HuH-7.5 (cell line): ENCODE results near the gene CAMKK1.
"Not testable (repeated sequence)": the region's sequence is repeated elsewhere in the genome, so short reads cannot be mapped to it uniquely, and the experiment has no call there.

Experiments used
- DNase-seq: peaks from one replicate; pipeline ENCODE4 v3.0.0; 2011; ENCODE audit warnings: low spot score

The CAMKK1 gene

DNA sequence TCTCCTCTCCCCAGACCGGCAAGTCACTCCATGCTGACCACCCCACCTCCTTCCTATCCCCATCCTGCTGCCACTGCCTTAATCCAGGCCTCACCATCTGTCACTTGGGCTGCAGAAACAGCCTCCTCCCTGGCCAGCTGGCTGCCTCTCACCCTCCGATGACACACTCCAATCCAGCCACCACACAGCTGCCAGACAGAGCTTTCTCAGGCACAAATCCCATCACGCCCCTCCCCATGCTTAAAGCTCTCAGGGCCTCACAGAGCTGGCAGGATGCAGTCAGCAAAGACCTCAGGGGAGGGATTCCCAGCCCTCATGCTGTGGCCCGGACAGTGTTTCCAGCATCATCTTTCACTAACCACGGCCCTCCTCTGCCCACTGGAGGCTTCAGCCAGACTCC is 13.7 kb downstream of the CAMKK1 start:
- no peak for DNase-seq

DNA sequence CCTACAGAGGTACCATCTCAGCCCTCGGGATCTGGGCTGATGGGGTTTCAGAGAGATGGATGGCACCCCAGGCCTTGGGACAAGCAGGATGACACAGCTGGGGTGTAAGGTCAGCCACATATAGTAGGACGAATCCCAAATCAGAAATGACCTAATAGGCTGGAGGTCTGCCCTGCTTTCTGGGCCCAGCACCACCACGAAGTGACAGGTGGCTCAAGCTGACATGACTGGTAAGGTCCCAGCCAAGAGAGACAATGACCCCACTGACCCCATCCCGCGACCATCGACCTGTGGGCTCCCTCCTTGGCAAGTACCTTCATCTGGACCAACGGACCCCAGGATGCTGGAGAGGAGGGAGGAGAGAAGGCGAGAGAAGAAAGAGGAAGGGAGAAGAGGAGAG is 15.6 kb downstream of the CAMKK1 start:
- no peak for DNase-seq

DNA sequence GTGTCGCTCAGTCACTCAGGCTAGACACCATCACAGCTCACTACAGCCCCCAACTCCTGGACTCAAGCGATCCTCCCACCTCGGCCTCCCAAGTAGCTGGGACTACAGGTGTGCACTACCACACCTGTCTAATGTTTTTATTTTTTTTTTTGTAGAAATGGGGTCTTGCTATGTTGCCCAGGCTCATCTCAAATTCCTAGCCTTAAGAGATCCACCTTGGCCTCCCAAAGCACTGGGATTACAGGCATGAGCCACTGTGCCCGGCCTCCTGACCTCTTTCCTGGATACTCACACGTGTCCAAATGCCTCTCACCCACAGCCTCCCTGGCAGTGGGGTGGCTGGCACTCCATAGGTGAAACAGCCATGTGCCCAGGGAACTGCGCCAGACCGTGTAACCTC is 17.5 kb downstream of the CAMKK1 start:
- no peak for DNase-seq

DNA sequence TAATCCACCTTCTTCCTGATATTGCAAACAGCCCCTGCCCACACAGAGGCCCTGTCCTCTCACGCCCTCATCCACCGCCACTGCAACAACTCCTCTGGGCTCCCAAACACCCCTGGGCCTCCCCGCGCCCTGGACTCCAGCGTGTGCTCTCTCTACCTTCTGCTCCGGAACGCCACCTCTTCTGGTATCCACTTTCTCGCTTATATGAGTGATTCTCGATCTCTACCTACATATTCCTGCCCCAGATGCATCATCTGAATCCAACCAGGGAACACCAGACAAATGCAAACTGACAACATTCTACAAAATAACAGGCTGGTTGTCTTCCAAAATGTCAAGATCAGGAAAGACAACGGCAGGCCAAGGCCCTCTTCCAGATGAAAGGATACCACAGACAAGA is 19.0 kb downstream of the CAMKK1 start:
- no peak for DNase-seq

GRCh38 chr17:3870871-3871306 is 22.0 kb downstream of the CAMKK1 start:
- no peak for DNase-seq

DNA sequence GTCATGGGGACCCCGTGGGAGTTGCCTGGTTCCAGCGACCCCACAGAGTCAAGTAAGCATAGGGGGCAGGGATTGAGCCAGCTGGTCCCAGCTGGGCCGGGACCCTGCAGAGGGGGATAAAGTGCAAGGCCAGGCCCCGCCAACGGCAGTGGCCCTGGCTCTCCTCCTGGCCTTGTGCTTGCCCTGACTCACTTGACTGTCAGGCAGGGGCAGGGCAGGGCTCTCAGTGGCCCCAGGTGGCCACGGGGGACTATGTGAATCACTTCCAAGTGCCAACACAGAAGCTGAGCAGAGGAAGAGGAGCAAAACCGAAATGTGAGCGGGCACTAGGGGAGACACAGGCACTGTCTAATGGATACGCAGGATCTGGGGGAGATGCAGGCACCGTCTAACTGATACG is 25.2 kb downstream of the CAMKK1 start:
- DNase-seq: no peak

DNA sequence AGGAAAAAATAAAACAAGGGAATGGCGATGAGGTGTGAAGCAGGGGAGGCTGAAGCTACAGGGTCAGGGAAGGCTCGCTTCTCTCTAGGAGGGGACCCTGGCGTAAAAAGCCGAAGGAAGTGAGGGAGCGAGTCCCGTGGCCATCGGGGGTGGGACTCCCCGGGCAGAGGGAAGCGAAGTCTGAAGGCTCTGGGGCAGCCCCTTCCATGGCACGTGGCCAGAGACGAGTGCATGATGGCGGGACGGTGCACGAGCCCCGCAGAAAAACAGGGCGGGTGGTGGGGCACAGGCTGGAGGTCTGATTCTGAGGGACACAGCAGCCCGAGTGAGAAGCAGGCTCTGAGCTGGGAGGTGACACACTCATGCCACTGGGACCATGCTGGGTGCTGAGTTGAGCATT is 25.7 kb downstream of the CAMKK1 start:
- no peak for DNase-seq

DNA sequence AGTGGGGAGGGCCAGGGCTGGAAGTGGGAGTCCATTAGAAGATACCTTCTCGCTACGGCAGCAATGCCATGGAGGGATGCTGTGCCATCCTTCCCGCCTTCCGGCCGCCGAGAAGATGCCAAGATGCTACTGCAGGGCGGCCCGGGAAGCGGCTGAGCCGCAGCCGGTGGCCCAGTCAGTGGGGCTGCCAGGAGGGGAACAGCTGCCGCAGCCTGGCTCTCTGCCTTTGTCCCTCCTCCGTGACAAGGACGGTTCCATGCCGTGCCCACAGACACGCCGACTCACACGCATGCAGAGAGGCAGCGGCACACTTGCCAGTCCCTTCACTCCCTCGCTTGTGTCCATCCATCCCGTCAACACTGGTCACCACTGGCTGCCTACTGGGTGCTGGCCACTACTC is 26.6 kb downstream of the CAMKK1 start:
- DNase-seq: no peak

DNA sequence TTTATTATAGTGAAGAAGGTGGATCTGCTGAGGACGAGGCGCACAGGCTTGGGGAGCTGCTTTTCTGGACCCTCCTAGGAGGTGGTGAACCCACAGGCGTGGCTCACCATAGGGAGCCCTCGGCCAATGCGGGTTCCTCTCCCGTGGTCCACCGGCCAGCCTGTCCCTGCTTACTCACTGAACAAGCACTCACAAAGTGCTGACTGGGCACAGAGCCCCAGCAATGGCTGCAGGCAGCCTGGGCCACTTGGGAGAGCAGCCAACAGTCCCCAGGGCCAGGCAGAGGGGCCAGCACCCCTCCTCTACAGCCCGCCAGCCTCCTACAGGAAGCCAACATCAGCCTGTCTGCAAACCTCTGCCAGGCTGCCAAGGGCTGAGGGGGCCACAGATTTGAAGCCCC is 27.7 kb downstream of the CAMKK1 start:
- DNase-seq: no peak

- DNase-seq: no peak
Observed at GRCh38 chr17:3864534-3864933, 28.3 kb downstream of the CAMKK1 start.

- DNase-seq: no peak
Observed at GRCh38 chr17:3861761-3862681, 30.8 kb downstream of the CAMKK1 start.

- no peak for DNase-seq
Observed at GRCh38 chr17:3860939-3861700, 31.7 kb downstream of the CAMKK1 start.

DNA sequence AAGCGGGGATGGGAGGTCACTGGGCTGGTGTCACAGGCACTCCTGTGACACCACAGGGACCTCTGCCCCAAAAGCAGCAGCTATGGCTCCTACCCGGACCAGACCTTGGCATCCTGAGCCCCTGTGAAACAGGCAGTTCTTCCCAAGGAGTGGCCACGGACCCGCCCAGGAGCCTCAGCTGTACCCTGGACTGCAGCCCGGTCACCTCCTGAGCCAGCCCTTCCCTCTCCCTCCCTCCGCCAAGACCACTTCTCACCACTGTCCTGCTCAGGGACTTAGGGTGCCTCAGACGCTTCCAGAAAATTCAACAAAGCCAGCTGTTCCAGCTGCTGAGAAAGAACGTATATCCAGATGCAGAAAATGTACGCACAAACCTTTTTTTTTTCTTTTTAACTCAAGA is 32.9 kb downstream of the CAMKK1 start:
- no peak for DNase-seq

- no peak for DNase-seq
Observed at GRCh38 chr17:3857261-3858105, 35.4 kb downstream of the CAMKK1 start.

GRCh38 chr17:3854204-3854603 is 38.6 kb downstream of the CAMKK1 start:
- DNase-seq: not testable (repeated sequence)

- DNase-seq: no peak
Observed at GRCh38 chr17:3852561-3852960, 40.3 kb downstream of the CAMKK1 start.

DNA sequence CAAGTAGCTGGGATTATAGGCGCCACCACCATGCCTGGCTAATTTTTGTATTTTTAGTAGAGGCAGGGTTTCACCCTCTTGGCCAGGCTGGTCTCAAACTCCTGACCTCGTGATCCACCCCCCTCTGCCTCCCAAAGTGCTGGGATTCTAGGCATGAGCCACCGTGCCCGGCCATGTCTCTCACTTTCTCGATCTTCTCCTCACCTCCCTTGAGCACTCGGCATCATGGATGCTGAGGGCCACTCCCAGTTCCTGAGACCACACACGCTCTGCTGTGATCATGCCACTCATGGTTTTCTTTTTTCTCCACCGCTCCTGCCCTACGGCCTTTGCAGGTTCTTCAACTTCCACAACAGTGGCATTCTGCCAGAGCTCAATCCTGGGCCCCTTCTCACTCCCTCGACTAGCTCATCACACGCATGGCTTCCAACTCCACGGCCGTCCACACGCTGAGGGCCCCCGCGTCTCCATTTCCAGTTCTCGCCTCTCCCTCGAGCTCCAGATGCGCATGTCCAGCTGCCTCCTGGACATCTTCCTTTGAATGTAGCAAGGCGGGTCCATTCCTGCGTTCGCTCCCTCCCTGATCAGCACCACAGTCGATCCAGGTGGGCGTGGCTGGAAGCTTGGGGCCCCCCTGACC is 41.3 kb downstream of the CAMKK1 start:
- DNase-seq: no peak

DNA sequence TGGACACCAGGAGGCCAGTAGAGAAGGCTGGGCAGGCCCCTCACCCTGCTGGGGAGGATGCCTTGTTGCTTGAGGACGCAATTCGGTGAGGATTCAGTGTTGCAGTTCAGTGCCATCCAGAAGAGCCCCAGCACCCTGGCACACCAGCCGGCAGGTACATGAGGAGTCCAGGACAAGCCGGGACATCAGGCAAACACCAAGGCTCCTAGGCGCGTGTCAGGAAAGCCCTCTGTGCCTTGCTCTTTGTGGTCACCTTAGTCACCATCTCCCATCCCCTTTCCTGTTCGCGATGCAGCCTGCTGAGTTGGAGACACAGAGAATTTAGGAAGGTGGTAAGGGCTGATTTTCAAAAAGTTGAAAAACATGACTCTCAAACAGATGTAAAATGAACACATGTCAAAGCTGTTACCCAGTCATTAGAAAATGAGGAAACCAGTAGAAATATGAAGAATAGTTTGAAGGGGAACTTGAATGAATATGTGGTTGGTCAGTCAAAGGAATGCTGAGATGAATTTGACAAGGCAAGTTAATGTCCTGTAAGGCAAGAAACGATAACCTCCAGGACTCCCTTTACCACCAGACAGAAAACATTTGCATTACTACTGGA is 44.5 kb downstream of the CAMKK1 start:
- no peak for DNase-seq

- no peak for DNase-seq
Observed at GRCh38 chr17:3847165-3847670, 45.6 kb downstream of the CAMKK1 start.

- no peak for DNase-seq
Observed at GRCh38 chr17:3846437-3847164, 46.3 kb downstream of the CAMKK1 start.
